Measurements from ENCODE around the gene RASSF8.

- no peak for TF ChIP-seq CTCF (optimal IDR thresholded peaks at IDR 0.05 in 1 of 3, IDR thresholded peaks at IDR 0.05 in 1 of 3, conservative IDR thresholded peaks at IDR 0.05 in 1 of 3; ENCODE audit: extremely low read depth in 1 of 3, insufficient read depth in 2 of 3, low read length in 3 of 3)
- no peak for TF ChIP-seq EZH2 (IDR thresholded peaks at IDR 0.05; ENCODE audit: low read length)
These were observed 111.3 kb downstream of the RASSF8 start for GRCh38 chr12:26069796-26070195.

All from keratinocyte (primary cell).